Stomach (tissue), 4 donors: Measurements from ENCODE around the gene ITCH.

Source experiments
- CTCF ChIP-seq, 7 experiments: fragments of 450-650 bp in 4 of 7; fragments of 200-600 bp in 3 of 7; sonication (generic) in 3 of 7; IDR thresholded peaks; one replicate each; pipeline ENCODE4 v1.5.1; 2016 to 2019; ENCODE audit warnings: antibody characterized with exemption in 7 of 7, control low read depth in 2 of 7, mild to moderate bottlenecking in 1 of 7
- EP300 ChIP-seq: sonication (generic); formaldehyde crosslinking; IDR thresholded peaks from one replicate; pipeline ENCODE4 v1.6.1; 2017; ENCODE audit warnings: antibody characterized with exemption
- POLR2A ChIP-seq, 4 donors: fragments of 450-650 bp; IDR thresholded peaks; one replicate each; pipeline ENCODE4 v1.6.1; 2016; ENCODE audit warnings: antibody characterized with exemption in 4 of 4, control low read depth in 2 of 4, mild to moderate bottlenecking in 1 of 4, moderate library complexity in 1 of 4
- POLR2AphosphoS5 ChIP-seq, 3 donors: sonication (generic); formaldehyde crosslinking; IDR thresholded peaks; one replicate each; pipeline ENCODE4 v1.6.1; 2016; ENCODE audit warnings: antibody characterized with exemption in 3 of 3

GRCh38 chr20:34512955-34513419 is 149.9 kb downstream of the ITCH start:
- TF ChIP-seq POLR2A (IDR thresholded peaks at IDR 0.05) (no peak), CTCF (IDR thresholded peaks at IDR 0.05) (no peak), EP300 (no peak), POLR2AphosphoS5 (IDR thresholded peaks at IDR 0.05) (no peak)
